ENCODE data around the gene BOD1. TPM values are rescaled to one million over a fixed set of nuclear protein-coding genes. Genes with fewer than 3 reads are reported as not detected.

Gene BOD1
- total and polyA plus RNA-seq, 10 of the 15 experiments (the other 5 are each of a cell fraction or from before 2014, with no cell fraction given): 14.1 to 35.8 (median 29.6) TPM

DNA sequence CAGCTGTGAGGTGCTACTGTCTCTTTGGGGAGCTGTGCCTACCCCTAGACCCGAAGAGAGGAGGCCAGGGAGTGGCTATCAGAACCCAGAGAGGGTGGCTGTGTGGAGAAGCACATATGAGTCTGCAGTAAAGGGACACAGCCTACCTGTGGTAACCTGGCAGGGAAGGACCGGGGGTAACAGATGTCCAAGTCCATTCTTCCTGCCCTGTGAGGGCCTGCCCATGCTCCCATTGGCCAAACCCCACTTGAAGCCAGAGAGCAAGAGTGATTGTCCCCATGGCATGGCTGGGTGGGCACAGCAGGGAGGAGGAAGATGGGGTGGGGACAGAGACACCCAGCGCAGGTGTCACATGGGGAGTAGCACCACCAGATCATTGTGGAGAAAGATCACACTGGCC lies 39.3 kb downstream of the BOD1 start:
- H3K36me3 ChIP-seq (ENCODE audit: control insufficient read depth in 2 of 2, insufficient read depth in 2 of 2, low read length in 1 of 2): no peaks in the 10 kb centered on the region
- WGBS (ENCODE audit: insufficient coverage, insufficient replicate concordance, low lambda C conversion rate, missing lambda C conversion rate): 23% methylated on average over 3 of the region's 3 CpGs
- no peaks in the 10 kb centered on the region for H3K4me1 ChIP-seq (ENCODE audit: control insufficient read depth, insufficient read depth, low read length)
- ChIA-PET RAD21 (ENCODE audit: unreplicated experiment) (no interaction called here), POLR2A (no interaction called here), SMC1A (ENCODE audit: uncharacterized antibody, unreplicated experiment) (no interaction called here), CTCF (no interaction called here)
- intact Hi-C loops (cut with micrococcal nuclease; ENCODE audit: unreplicated experiment) (no loop called here), in situ Hi-C loops (cut with MboI) (no loop called here)
- H3K9ac ChIP-seq (ENCODE audit: control insufficient read depth, insufficient read depth, low read length): no peak overlapping the region
- no peaks in the 10 kb centered on the region; a peak in 1 of 4 replicates for H3K27me3 ChIP-seq (replicated peaks in 1 of 2; ENCODE audit: control insufficient read depth in 2 of 2, insufficient read depth in 2 of 2, low read length in 1 of 2)
- no peak overlapping the region for H2AFZ ChIP-seq (ENCODE audit: control insufficient read depth, low read depth, low read length)
- H3K4me3 ChIP-seq: no peak overlapping the region
- DNase-seq (ENCODE audit: low read depth, low spot score): no peak
- H3K27ac ChIP-seq (ENCODE audit: control insufficient read depth, insufficient read depth): no peak overlapping the region
- peaks cover 5% of the 10 kb centered on the region; the same call in 2 of the 3 replicates for H3K9me3 ChIP-seq (replicated peaks; ENCODE audit: control insufficient read depth, insufficient read depth, low read length)
- TF ChIP-seq SUPT20H (IDR thresholded peaks at IDR 0.05; ENCODE audit: borderline replicate concordance, control insufficient read depth, low read depth, low read length): no peak
- no peak for TF ChIP-seq CHD2 (IDR thresholded peaks at IDR 0.05; ENCODE audit: borderline replicate concordance, low read depth, low read length)
- TF ChIP-seq PML (IDR thresholded peaks at IDR 0.05; ENCODE audit: low read length): no peak
- TF ChIP-seq, protein P1, sequence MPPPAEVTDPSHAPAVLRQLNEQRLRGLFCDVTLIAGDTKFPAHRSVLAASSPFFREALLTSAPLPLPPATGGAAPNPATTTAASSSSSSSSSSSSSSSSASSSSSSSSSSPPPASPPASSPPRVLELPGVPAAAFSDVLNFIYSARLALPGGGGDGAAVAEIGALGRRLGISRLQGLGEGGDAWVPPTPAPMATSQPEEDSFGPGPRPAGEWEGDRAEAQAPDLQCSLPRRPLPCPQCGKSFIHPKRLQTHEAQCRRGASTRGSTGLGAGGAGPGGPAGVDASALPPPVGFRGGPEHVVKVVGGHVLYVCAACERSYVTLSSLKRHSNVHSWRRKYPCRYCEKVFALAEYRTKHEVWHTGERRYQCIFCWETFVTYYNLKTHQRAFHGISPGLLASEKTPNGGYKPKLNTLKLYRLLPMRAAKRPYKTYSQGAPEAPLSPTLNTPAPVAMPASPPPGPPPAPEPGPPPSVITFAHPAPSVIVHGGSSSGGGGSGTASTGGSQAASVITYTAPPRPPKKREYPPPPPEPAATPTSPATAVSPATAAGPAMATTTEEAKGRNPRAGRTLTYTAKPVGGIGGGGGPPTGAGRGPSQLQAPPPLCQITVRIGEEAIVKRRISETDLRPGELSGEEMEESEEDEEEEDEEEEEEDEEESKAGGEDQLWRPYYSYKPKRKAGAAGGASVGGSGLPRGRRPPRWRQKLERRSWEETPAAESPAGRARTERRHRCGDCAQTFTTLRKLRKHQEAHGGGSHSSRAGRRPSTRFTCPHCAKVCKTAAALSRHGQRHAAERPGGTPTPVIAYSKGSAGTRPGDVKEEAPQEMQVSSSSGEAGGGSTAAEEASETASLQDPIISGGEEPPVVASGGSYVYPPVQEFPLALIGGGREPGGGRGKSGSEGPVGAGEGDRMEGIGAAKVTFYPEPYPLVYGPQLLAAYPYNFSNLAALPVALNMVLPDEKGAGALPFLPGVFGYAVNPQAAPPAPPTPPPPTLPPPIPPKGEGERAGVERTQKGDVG (CRISPR knock-in tag; IDR thresholded peaks at IDR 0.05): no peak
- no peak for TF ChIP-seq CEBPB (IDR thresholded peaks at IDR 0.05; ENCODE audit: borderline replicate concordance in 1 of 2, low read depth in 2 of 2, low read length in 2 of 2)
- no peak for TF ChIP-seq FOXK2 (IDR thresholded peaks at IDR 0.05)
- TF ChIP-seq IRF3 (IDR thresholded peaks at IDR 0.05): no peak
- no peak for FAIRE-seq
- no peak overlapping the region for H3K4me2 ChIP-seq (ENCODE audit: control insufficient read depth, insufficient read depth)
- BruUV-seq (replicated peaks): no TSS peak
- H3K79me2 ChIP-seq (ENCODE audit: control insufficient read depth, insufficient read depth, low read length): no peaks in the 10 kb centered on the region
- no peaks in the 10 kb centered on the region for H4K20me1 ChIP-seq (ENCODE audit: control insufficient read depth, insufficient read depth)
- no peak for ATAC-seq

Data from GM12878 (cell line).